GM12801 (cell line): Measurements from ENCODE around the gene CD300LD.

Experiments used
- CTCF ChIP-seq: IDR thresholded peaks from one replicate; pipeline ENCODE4 v1.5.1; 2011; ENCODE audit warnings: control low read depth; ENCODE audit not compliant: insufficient read length; ENCODE audit errors: extremely low read depth

Gene CD300LD

GRCh38 chr17:74597069-74597790, 5.1 kb upstream of the CD300LD start:
- no peak for TF ChIP-seq CTCF

GRCh38 chr17:74595037-74595750, 3.1 kb upstream of the CD300LD start:
- no peak for TF ChIP-seq CTCF

- no peak for TF ChIP-seq CTCF
These were observed 580 bp downstream of the CD300LD start for GRCh38 chr17:74591503-74591902.

- no peak for TF ChIP-seq CTCF
These were observed 6.4 kb downstream of the CD300LD start for GRCh38 chr17:74585711-74586110.

- no peak for TF ChIP-seq CTCF
These were observed 7.6 kb downstream of the CD300LD start for GRCh38 chr17:74584292-74585060.

- TF ChIP-seq CTCF: no peak
These were observed 9.4 kb downstream of the CD300LD start for GRCh38 chr17:74582633-74583032.

- no peak for TF ChIP-seq CTCF
These were observed 12.2 kb downstream of the CD300LD start for GRCh38 chr17:74579900-74580299.
